ENCODE measurements around the gene PARP9.
"Not testable (repeated sequence)": the region's sequence is repeated elsewhere in the genome, so short reads cannot be mapped to it uniquely, and the experiment has no call there.

Gene PARP9

GRCh38 chr3:122568755-122569154 lies 4.7 kb upstream of the PARP9 start:
- H3K9me2 ChIP-seq (replicated peaks; ENCODE audit: insufficient read depth, low read length): no peaks in the 10 kb centered on the region
- no peak overlapping the region for H3K4me2 ChIP-seq (ENCODE audit: low read depth, low read length)
- no peak overlapping the region for H2AFZ ChIP-seq (ENCODE audit: low read length)
- no peaks in the 10 kb centered on the region for H3K9me3 ChIP-seq (replicated peaks; ENCODE audit: insufficient read depth, low read length)
- no peak overlapping the region for H3K4me3 ChIP-seq (ENCODE audit: low read length)
- no peak for DNase-seq
- H3K79me2 ChIP-seq (ENCODE audit: low read length): no peaks in the 10 kb centered on the region
- H3K27me3 ChIP-seq (replicated peaks; ENCODE audit: insufficient read depth, low read length): no peaks in the 10 kb centered on the region
- no peaks in the 10 kb centered on the region for H3K4me1 ChIP-seq (ENCODE audit: low read length)
- no peak overlapping the region for H3K9ac ChIP-seq (ENCODE audit: low read length)
- no peaks in the 10 kb centered on the region for H4K20me1 ChIP-seq (ENCODE audit: insufficient read depth, low read length)
- no peak for TF ChIP-seq EZH2phosphoT487 (IDR thresholded peaks at IDR 0.05; ENCODE audit: low read length)
- TF ChIP-seq EZH2 (optimal IDR thresholded peaks at IDR 0.05; ENCODE audit: low read depth, low read length): no peak
- no peaks in the 10 kb centered on the region for H3F3A ChIP-seq (ENCODE audit: insufficient read depth, low read length)
- H3K36me3 ChIP-seq (replicated peaks; ENCODE audit: insufficient read depth, low read length): no peaks in the 10 kb centered on the region
- H3K27ac ChIP-seq (ENCODE audit: low read length): no peak overlapping the region

DNA sequence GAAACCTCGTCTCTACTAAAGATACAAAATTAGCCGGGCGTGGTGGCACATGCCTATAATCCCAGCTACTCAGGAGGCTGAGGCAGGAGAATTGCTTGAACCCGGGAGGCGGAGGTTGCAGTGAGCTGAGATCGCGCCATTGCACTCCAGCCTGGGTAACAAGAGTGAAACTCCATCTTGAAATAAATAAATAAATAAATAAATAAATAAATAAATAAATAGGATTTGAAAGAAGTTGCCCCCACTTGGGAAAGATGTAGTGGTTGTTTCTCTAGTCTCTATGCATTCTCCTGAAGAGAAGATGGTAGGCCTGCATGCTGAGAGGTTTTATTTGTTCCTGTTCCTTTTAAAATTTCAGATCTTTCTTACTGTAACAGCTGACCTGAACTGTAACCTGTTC lies 4.0 kb upstream of the PARP9 start:
- not testable (repeated sequence) for H3K27me3 ChIP-seq (replicated peaks; ENCODE audit: insufficient read depth, low read length); H3K4me1 ChIP-seq (ENCODE audit: low read length); H3K79me2 ChIP-seq (ENCODE audit: low read length); H3K4me2 ChIP-seq (ENCODE audit: low read depth, low read length); H3K27ac ChIP-seq (ENCODE audit: low read length); H3K9me3 ChIP-seq (replicated peaks; ENCODE audit: insufficient read depth, low read length); H3K36me3 ChIP-seq (replicated peaks; ENCODE audit: insufficient read depth, low read length); H3K4me3 ChIP-seq (ENCODE audit: low read length); H3K9me2 ChIP-seq (replicated peaks; ENCODE audit: insufficient read depth, low read length); H3F3A ChIP-seq (ENCODE audit: insufficient read depth, low read length); H2AFZ ChIP-seq (ENCODE audit: low read length); H4K20me1 ChIP-seq (ENCODE audit: insufficient read depth, low read length); H3K9ac ChIP-seq (ENCODE audit: low read length); DNase-seq

DNA sequence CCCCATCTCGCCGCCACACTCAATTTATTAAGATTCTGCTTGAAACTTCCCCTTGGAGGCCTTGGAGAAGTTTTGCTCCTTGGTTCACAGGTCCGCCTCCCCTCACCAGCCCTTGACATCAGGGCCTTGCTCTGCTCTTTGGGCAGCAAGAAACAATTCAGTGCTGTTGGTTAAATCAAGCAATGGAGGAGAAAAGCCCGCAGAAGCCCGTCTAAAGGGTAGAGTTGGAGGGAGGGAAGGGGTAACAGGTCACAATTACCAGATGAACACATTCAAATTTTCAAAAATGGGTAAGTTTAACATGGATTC lies 429 bp downstream of the PARP9 start:
- TF ChIP-seq CTCF (IDR thresholded peaks at IDR 0.05; ENCODE audit: low read length): no peak
- TF ChIP-seq EZH2 (optimal IDR thresholded peaks at IDR 0.05; ENCODE audit: low read depth, low read length): no peak
- TF ChIP-seq EZH2phosphoT487 (IDR thresholded peaks at IDR 0.05; ENCODE audit: low read length): no peak
- H3K4me2 ChIP-seq (ENCODE audit: low read depth, low read length): peak overlapping the region; percentile 83
- H3K9me3 ChIP-seq (replicated peaks; ENCODE audit: insufficient read depth, low read length): no peaks in the 10 kb centered on the region
- H3F3A ChIP-seq (ENCODE audit: insufficient read depth, low read length): no peaks in the 10 kb centered on the region
- H3K79me2 ChIP-seq (ENCODE audit: low read length): no peaks in the 10 kb centered on the region
- H3K9me2 ChIP-seq (replicated peaks; ENCODE audit: insufficient read depth, low read length): no peaks in the 10 kb centered on the region
- no peak for DNase-seq
- no peaks in the 10 kb centered on the region for H3K36me3 ChIP-seq (replicated peaks; ENCODE audit: insufficient read depth, low read length)
- no peaks in the 10 kb centered on the region for H3K4me1 ChIP-seq (ENCODE audit: low read length)
- no peaks in the 10 kb centered on the region for H3K27me3 ChIP-seq (replicated peaks; ENCODE audit: insufficient read depth, low read length)
- peak overlapping the region; percentile 68; the same call in 1 of the 2 replicates for H3K9ac ChIP-seq (ENCODE audit: low read length)
- H2AFZ ChIP-seq (ENCODE audit: low read length): peak overlapping the region; percentile 92
- H3K27ac ChIP-seq (ENCODE audit: low read length): no peak overlapping the region
- no peaks in the 10 kb centered on the region for H4K20me1 ChIP-seq (ENCODE audit: insufficient read depth, low read length)
- H3K4me3 ChIP-seq (ENCODE audit: low read length): peak overlapping the region; percentile 65

GRCh38 chr3:122562923-122563716 lies 980 bp downstream of the PARP9 start:
- no peak for TF ChIP-seq CTCF (IDR thresholded peaks at IDR 0.05; ENCODE audit: low read length)
- Histone ChIP-seq H3K79me2 (ENCODE audit: low read length) (no peaks in the 10 kb centered on the region), H4K20me1 (ENCODE audit: insufficient read depth, low read length) (no peaks in the 10 kb centered on the region), H3K36me3 (replicated peaks; ENCODE audit: insufficient read depth, low read length) (no peaks in the 10 kb centered on the region), H3K9me3 (replicated peaks; ENCODE audit: insufficient read depth, low read length) (no peaks in the 10 kb centered on the region), H3K27ac (ENCODE audit: low read length) (no peak overlapping the region), H3K4me3 (ENCODE audit: low read length) (no peak overlapping the region), H3F3A (ENCODE audit: insufficient read depth, low read length) (no peaks in the 10 kb centered on the region), H3K27me3 (replicated peaks; ENCODE audit: insufficient read depth, low read length) (no peaks in the 10 kb centered on the region), H3K4me2 (ENCODE audit: low read depth, low read length) (no peak overlapping the region), H2AFZ (ENCODE audit: low read length) (no peak overlapping the region), H3K9ac (ENCODE audit: low read length) (no peak overlapping the region), H3K4me1 (ENCODE audit: low read length) (no peaks in the 10 kb centered on the region), H3K9me2 (replicated peaks; ENCODE audit: insufficient read depth, low read length) (no peaks in the 10 kb centered on the region)
- DNase-seq: no peak

Data from MM.1S (cell line).